ENCODE results near the gene DXO. TPM values are rescaled to one million over a fixed set of nuclear protein-coding genes. Genes with fewer than 3 reads are reported as not detected.

DXO gene
- total RNA-seq, 1 experiment from 2014 or later, result 16.4 TPM

DNA sequence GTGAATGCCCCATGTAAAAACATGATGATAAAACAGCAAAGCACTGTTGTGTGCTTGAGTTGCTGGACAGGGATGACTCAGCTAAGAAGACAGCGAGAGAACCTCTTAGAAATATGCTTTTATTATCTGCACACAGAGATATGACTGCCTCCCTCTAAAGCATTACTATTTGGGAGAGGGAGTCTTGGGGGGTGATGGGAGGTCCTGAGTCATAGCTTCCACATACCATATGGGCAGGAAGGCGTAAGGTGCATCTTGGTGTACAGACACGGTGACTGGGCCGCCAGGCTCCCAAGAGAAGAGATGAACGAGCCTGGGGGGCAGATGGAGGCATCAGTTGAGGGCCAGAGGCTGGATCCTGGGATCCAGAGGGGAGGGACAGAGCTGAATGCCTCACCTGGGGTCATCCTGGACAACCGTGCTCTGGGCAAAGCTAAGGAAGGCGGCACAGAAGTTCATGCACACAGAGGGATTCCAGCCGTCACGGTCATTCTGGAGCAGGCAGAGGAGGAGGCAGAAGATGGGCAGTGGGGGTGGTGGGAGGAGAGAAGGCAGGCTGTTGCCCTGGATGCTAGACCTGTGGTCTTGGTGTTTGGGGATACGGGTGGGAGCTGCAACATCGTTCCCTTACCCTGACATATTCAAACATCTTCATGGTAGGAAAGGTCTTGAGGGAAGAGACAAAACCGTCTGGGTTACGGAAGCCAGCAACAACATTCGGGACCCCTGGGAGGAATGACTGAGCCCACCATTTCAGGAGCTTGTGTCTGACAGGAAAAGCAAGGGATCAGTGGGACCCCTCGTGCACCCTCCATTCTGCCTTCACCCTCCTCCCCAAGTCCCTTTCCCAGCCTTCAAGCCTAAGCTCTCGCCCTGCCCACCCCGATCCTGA, 2.0 kb downstream of the DXO start:
- ATAC-seq, result no peak
- POLR2A ChIA-PET, result interaction anchor here (2.4 kb wide), 1 partner anchor 11 kb away, joined by 9 read pairs; the partner anchor contains the start of genes NELFE and SKIC2
- Histone ChIP-seq H3K36me3 (ENCODE audit: control insufficient read depth in 1 of 2, insufficient read depth in 2 of 2, low read length in 2 of 2) (peaks cover 16 to 31% of the 10 kb centered on the region in 2 experiments; a peak in 3 of 4 replicates), H3K27ac (ENCODE audit: low read depth, low read length) (no peak overlapping the region), H2AFZ (ENCODE audit: low read depth, low read length, poor library complexity, severe bottlenecking) (no peak overlapping the region), H3K27me3 (ENCODE audit: insufficient read depth, low read length) (no peaks in the 10 kb centered on the region), H3K9me2 (ENCODE audit: insufficient read depth) (no peaks in the 10 kb centered on the region), H3K9ac (ENCODE audit: low read length) (no peak overlapping the region), H4K20me1 (ENCODE audit: insufficient read depth) (no peaks in the 10 kb centered on the region), H3K4me1 (ENCODE audit: control insufficient read depth in 1 of 2, insufficient read depth in 2 of 2, low read length in 2 of 2) (peaks cover 7 to 25% of the 10 kb centered on the region in 2 experiments; a peak in 3 of 4 replicates), H3K4me3 (replicated peaks in 1 of 2; ENCODE audit: low read depth in 1 of 2, low read length in 2 of 2) (no peak overlapping the region), H3K4me2 (ENCODE audit: low read length) (peak overlapping the region; percentile 98), H3K9me3 (ENCODE audit: control insufficient read depth in 1 of 2, insufficient read depth in 1 of 2, low read depth in 1 of 2, low read length in 2 of 2) (no peaks in the 10 kb centered on the region), H3K79me2 (ENCODE audit: insufficient read depth, low read length) (peaks cover 34% of the 10 kb centered on the region)
- CTCF ChIA-PET, result no interaction called here
- TF ChIP-seq CEBPB (IDR thresholded peaks at IDR 0.05; ENCODE audit: low read depth), result no peak
- TF ChIP-seq POLR2AphosphoS5 (IDR thresholded peaks at IDR 0.05; ENCODE audit: low read depth, low read length), result 0 out of 2 replicates have a peak, but pooled peaks have one; percentile 23
- BruUV-seq (replicated peaks), result no TSS peak
- RAD21 ChIA-PET (ENCODE audit: low non-redundant PET in 1 of 2, low total read pairs in 2 of 2, uncharacterized antibody in 2 of 2, unreplicated experiment in 2 of 2), result no interaction called here
- no peak for DNase-seq (ENCODE audit: low read depth, low spot score)
- intact Hi-C loops (cut with micrococcal nuclease), result no loop called here

DNA sequence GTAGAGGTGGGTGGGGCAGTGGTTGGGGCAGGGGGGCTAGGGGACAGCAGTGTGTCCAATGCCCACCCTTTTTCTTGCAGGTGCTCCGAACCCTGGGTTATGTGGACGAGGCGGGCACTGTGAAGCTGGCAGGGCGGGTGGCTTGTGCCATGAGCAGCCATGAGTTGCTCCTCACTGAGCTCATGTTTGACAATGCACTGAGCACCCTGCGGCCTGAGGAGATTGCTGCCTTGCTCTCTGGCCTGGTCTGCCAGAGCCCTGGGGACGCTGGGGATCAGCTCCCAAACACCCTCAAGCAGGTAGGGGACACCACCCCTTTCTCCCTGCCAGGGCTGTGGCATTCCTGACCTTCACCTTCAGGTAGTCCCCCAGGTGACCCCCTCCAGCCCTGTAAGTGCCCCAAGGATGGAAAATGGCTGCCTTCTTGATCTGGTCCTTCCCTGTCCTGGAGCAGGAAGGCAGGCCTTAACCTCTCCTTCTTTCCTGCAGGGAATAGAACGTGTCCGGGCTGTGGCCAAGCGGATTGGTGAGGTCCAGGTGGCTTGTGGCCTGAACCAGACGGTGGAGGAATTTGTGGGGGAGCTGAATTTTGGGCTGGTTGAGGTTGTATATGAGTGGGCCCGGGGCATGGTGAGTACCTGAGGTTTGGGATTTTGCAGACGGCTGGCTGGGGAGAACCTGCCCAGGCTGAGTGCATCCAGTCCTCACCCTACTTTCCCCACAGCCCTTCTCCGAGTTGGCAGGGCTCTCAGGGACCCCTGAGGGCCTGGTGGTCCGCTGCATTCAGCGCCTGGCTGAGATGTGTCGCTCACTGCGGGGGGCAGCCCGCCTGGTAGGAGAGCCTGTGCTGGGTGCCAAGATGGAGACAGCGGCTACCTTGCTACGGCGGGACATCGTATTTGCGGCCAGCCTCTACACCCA, 2.9 kb downstream of the DXO start:
- H2AFZ ChIP-seq (ENCODE audit: low read depth, low read length, poor library complexity, severe bottlenecking), result no peak overlapping the region
- H3K36me3 ChIP-seq (ENCODE audit: control insufficient read depth in 1 of 2, insufficient read depth in 2 of 2, low read length in 2 of 2), result peaks cover 21 to 34% of the 10 kb centered on the region in 2 experiments; a peak in 3 of 4 replicates
- H3K9me3 ChIP-seq (ENCODE audit: control insufficient read depth in 1 of 2, insufficient read depth in 1 of 2, low read depth in 1 of 2, low read length in 2 of 2), result no peaks in the 10 kb centered on the region
- H3K27me3 ChIP-seq (ENCODE audit: insufficient read depth, low read length), result no peaks in the 10 kb centered on the region
- no peak overlapping the region for H3K9ac ChIP-seq (ENCODE audit: low read length)
- peaks cover 32% of the 10 kb centered on the region for H3K79me2 ChIP-seq (ENCODE audit: insufficient read depth, low read length)
- POLR2A ChIA-PET, result interaction anchor here (1.4 kb wide), 1 partner anchor 10 kb away, joined by 3 read pairs; the partner anchor contains the start of gene SKIC2
- no peak overlapping the region for H3K4me2 ChIP-seq (ENCODE audit: low read length)
- peaks cover 7 to 25% of the 10 kb centered on the region in 2 experiments; a peak in 3 of 4 replicates for H3K4me1 ChIP-seq (ENCODE audit: control insufficient read depth in 1 of 2, insufficient read depth in 2 of 2, low read length in 2 of 2)
- ATAC-seq, result no peak
- DNase-seq (ENCODE audit: low read depth, low spot score), result no peak
- BruUV-seq (replicated peaks), result no TSS peak
- intact Hi-C loops (cut with micrococcal nuclease), result no loop called here
- H4K20me1 ChIP-seq (ENCODE audit: insufficient read depth), result no peaks in the 10 kb centered on the region
- no peak overlapping the region for H3K4me3 ChIP-seq (replicated peaks in 1 of 2; ENCODE audit: low read depth in 1 of 2, low read length in 2 of 2)
- CTCF ChIA-PET, result no interaction called here
- H3K27ac ChIP-seq (ENCODE audit: low read depth, low read length), result no peak overlapping the region
- no peaks in the 10 kb centered on the region for H3K9me2 ChIP-seq (ENCODE audit: insufficient read depth)
- RAD21 ChIA-PET (ENCODE audit: low non-redundant PET in 1 of 2, low total read pairs in 2 of 2, uncharacterized antibody in 2 of 2, unreplicated experiment in 2 of 2), result no interaction called here
- TF ChIP-seq SRF (IDR thresholded peaks at IDR 0.05; ENCODE audit: low read depth) (no peak), ZNF274 (IDR thresholded peaks at IDR 0.05; ENCODE audit: low read depth, low read length) (no peak), SIN3A (IDR thresholded peaks at IDR 0.05; ENCODE audit: low read depth) (no peak), JUND (IDR thresholded peaks at IDR 0.05) (no peak), POLR2AphosphoS5 (IDR thresholded peaks at IDR 0.05; ENCODE audit: low read depth, low read length) (no peak), EGR1 (IDR thresholded peaks at IDR 0.05; ENCODE audit: low read depth) (no peak), FOSL1 (IDR thresholded peaks at IDR 0.05; ENCODE audit: low read depth) (no peak), EZH2phosphoT487 (IDR thresholded peaks at IDR 0.05; ENCODE audit: borderline replicate concordance) (no peak)
- TF ChIP-seq, protein P1, sequence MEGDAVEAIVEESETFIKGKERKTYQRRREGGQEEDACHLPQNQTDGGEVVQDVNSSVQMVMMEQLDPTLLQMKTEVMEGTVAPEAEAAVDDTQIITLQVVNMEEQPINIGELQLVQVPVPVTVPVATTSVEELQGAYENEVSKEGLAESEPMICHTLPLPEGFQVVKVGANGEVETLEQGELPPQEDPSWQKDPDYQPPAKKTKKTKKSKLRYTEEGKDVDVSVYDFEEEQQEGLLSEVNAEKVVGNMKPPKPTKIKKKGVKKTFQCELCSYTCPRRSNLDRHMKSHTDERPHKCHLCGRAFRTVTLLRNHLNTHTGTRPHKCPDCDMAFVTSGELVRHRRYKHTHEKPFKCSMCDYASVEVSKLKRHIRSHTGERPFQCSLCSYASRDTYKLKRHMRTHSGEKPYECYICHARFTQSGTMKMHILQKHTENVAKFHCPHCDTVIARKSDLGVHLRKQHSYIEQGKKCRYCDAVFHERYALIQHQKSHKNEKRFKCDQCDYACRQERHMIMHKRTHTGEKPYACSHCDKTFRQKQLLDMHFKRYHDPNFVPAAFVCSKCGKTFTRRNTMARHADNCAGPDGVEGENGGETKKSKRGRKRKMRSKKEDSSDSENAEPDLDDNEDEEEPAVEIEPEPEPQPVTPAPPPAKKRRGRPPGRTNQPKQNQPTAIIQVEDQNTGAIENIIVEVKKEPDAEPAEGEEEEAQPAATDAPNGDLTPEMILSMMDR (IDR thresholded peaks at IDR 0.05 in 2 of 3, conservative IDR thresholded peaks at IDR 0.05 in 1 of 3; ENCODE audit: borderline replicate concordance in 1 of 3, insufficient read depth in 1 of 3, low read depth in 2 of 3, low read length in 2 of 3), result no peak
- TF ChIP-seq, protein P2, sequence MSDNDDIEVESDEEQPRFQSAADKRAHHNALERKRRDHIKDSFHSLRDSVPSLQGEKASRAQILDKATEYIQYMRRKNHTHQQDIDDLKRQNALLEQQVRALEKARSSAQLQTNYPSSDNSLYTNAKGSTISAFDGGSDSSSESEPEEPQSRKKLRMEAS (IDR thresholded peaks at IDR 0.05), result no peak
- TF ChIP-seq, protein P3, sequence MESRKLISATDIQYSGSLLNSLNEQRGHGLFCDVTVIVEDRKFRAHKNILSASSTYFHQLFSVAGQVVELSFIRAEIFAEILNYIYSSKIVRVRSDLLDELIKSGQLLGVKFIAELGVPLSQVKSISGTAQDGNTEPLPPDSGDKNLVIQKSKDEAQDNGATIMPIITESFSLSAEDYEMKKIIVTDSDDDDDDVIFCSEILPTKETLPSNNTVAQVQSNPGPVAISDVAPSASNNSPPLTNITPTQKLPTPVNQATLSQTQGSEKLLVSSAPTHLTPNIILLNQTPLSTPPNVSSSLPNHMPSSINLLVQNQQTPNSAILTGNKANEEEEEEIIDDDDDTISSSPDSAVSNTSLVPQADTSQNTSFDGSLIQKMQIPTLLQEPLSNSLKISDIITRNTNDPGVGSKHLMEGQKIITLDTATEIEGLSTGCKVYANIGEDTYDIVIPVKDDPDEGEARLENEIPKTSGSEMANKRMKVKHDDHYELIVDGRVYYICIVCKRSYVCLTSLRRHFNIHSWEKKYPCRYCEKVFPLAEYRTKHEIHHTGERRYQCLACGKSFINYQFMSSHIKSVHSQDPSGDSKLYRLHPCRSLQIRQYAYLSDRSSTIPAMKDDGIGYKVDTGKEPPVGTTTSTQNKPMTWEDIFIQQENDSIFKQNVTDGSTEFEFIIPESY (IDR thresholded peaks at IDR 0.05; ENCODE audit: extremely low read depth, insufficient replicate concordance, low read length), result no peak
